ENCODE data around the gene LUZP4.
"Not testable (repeated sequence)": the region's sequence is repeated elsewhere in the genome, so short reads cannot be mapped to it uniquely, and the experiment has no call there.

LUZP4 gene

GRCh38 chrX:115311139-115311538 lies 21.6 kb downstream of the LUZP4 start:
- no peak for TF ChIP-seq CTCF (IDR thresholded peaks at IDR 0.05; ENCODE audit: insufficient read depth, low read depth, low read length, missing control alignments)
- no peak for DNase-seq (ENCODE audit: low read depth)
- no peak overlapping the region for H3K4me3 ChIP-seq (ENCODE audit: low read depth, low read length)

GRCh38 chrX:115311601-115312001 lies 22.1 kb downstream of the LUZP4 start:
- TF ChIP-seq CTCF (IDR thresholded peaks at IDR 0.05; ENCODE audit: insufficient read depth, low read depth, low read length, missing control alignments) = no peak
- H3K4me3 ChIP-seq (ENCODE audit: low read depth, low read length) = no peak overlapping the region
- DNase-seq (ENCODE audit: low read depth) = no peak

GRCh38 chrX:115318139-115318538 lies 28.6 kb downstream of the LUZP4 start:
- H3K4me3 ChIP-seq (ENCODE audit: low read depth, low read length) = no peak overlapping the region
- TF ChIP-seq CTCF (IDR thresholded peaks at IDR 0.05; ENCODE audit: insufficient read depth, low read depth, low read length, missing control alignments) = no peak
- no peak for DNase-seq (ENCODE audit: low read depth)

- no peak for TF ChIP-seq CTCF (IDR thresholded peaks at IDR 0.05; ENCODE audit: insufficient read depth, low read depth, low read length, missing control alignments)
- H3K4me3 ChIP-seq (ENCODE audit: low read depth, low read length) = no peak overlapping the region
- DNase-seq (ENCODE audit: low read depth) = peak; percentile 21
These were observed 32.9 kb downstream of the LUZP4 start for GRCh38 chrX:115322375-115322774.

GRCh38 chrX:115324194-115324593 lies 34.7 kb downstream of the LUZP4 start:
- TF ChIP-seq CTCF (IDR thresholded peaks at IDR 0.05; ENCODE audit: insufficient read depth, low read depth, low read length, missing control alignments) = no peak
- no peak overlapping the region for H3K4me3 ChIP-seq (ENCODE audit: low read depth, low read length)
- DNase-seq (ENCODE audit: low read depth) = no peak

GRCh38 chrX:115329282-115329681 lies 39.8 kb downstream of the LUZP4 start:
- H3K4me3 ChIP-seq (ENCODE audit: low read depth, low read length); DNase-seq (ENCODE audit: low read depth): not testable (repeated sequence)

- TF ChIP-seq CTCF (IDR thresholded peaks at IDR 0.05; ENCODE audit: insufficient read depth, low read depth, low read length, missing control alignments) = peak; percentile 58
- no peak overlapping the region for H3K4me3 ChIP-seq (ENCODE audit: low read depth, low read length)
- DNase-seq (ENCODE audit: low read depth) = peak; percentile 69
These were observed 41.1 kb downstream of the LUZP4 start for GRCh38 chrX:115330498-115331168.
